ENCODE measurements around the gene NCOR2.

NCOR2 gene

DNA sequence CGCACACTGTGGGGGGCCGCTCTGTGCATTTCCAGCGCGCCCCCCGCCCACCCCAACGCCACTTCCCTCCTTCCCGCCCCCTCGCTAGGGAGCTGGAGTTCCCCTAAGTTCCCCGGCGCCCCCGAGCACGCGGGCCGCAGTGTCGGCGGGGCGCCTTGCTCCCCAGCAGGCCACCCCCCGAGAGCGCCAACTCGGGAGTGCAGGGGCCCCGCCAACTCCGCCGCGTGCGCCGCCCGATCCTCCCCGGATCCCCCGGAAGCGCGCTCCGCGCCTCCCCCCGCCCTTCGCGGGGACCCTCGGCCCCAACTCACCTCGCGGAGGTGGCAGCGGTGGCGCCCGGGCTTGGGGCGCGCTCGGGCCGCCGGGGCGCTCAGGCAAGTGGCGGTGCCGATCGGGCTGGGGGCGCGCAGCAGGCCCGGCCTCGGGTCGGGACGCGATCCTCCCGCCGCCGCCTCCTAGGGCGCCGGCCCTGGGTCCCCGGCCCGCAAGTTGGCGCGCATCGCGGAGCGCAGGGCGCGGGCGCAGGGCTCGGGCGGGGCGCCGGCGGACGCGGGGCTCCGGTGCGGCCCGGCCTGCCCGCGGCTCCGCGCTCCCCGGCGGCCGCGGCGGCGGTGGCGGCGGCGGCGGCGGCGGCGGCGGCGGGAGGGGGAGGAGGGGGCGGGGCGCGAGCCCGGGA, at the start of gene NCOR2:
TSS of gene NCOR2 (minus strand) at position 616 of the 676 bp plus-strand sequence. CDS start 72,361 bp downstream, outside the sequence.
- DNase-seq (ENCODE audit: low read depth in 2 of 2, low spot score in 1 of 2), result peak; percentile 15 to 45

DNA sequence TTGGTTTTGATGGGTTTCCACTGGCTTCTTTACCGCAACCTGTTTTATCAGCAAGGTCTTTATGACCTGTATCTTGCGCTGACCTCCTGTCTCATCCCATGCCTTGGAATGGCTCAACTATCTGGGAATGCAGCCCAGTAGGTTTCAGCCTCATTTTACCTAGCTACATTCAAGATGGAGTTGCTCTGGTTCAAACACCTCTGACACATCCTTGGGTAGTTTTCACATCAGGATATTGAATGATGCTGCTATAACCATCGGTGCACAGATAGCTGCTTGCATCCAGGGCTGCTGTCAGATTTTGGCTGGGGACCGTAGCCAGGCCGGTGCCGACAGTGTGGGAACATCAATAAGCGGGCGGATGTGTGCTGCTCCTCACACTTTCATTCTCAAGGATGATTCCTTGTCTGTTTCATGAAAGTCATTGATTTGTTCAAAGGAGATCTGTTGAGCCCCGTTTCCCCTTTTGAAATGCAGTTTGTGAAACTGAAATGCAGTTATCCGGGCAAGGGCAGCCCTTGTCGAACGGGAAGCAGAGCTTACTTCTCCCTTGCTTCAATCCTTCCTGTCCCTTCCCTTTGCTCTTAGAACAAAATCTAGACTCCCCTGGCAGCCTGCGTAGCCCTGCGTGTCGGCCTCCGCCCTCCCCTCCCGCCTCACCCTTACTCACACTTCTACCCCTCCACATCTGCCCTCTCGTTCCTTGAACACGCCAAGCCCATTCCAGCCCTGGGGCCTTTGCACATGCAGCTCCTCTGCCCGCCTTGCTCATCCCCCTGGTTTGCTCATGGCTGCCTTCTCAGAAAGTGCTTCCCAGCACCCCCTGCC, 49.2 kb upstream of the NCOR2 start:
- no peak for DNase-seq (ENCODE audit: low read depth in 2 of 2, low spot score in 1 of 2)

DNA sequence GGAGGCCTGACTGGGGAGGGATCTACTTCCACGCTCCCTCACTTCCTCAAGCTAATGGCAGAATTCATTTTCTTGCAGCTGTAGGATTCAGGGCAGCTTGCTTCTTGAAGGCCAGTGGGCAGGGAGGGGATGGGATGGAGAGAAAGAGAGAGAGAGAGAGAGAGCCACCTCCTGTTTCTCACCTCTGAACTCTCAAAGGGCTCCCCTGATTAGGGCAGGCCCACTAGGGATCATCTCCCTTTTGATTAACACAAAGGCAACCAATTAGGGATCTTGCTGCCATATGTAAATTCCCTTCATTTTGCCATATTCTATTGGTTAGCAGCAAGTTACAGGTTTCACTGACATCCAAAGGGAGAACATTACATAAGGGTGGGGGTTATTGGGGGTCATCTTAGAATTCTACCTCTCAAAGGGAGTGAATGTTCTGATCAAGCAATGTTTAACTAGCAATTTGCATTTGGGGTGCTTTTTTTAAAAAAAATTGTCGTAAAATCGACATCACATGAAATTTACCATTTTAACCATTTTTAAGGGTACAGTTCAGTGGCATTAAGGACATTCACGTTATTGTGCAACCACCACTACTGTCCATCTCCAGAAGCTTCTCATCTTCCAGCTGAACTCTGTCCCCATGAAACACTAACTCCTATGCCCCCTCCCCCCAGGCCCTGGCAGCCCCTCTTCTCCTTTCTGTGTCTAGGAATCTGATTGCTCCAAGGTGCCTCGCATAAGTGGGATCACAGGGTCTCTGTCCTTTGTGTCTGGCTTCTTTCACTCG, 47.3 kb upstream of the NCOR2 start:
- DNase-seq (ENCODE audit: low read depth in 2 of 2, low spot score in 1 of 2), result no peak

DNA sequence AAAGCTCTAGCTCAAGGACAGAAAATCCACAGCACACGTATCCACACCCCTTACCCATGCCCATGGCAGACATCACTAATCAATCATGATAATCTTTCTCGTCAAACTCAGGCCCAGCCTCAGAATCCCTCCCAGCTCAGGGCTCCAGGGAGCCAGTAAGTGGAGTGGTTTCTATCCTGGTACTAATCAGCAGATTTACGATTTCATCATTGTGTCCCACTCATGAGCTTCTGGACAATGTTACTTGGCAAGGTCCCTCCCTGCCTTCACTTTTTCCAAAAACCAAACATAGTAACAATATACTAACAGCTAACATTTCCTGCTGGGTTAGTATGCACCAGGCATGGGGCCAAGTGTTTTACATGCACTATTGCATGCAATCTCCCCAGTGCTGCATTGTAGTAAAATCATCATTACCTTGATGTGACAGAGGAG, 45.8 kb upstream of the NCOR2 start:
- no peak for DNase-seq (ENCODE audit: low read depth in 2 of 2, low spot score in 1 of 2)

DNA sequence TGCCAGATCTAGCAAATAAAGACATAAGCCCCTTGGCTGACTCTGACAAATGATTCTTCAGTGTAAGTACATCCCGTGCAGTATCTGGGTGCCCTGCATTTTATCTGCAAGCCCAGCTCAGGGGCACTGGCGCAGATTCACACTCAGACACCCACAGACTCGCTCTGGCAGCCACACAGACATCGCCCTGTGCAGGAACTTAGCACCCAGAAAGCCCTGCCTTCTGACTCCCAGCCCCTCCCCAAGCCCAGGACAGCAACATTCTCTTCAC, 44.9 kb upstream of the NCOR2 start:
- DNase-seq (ENCODE audit: low read depth in 2 of 2, low spot score in 1 of 2), result no peak

DNA sequence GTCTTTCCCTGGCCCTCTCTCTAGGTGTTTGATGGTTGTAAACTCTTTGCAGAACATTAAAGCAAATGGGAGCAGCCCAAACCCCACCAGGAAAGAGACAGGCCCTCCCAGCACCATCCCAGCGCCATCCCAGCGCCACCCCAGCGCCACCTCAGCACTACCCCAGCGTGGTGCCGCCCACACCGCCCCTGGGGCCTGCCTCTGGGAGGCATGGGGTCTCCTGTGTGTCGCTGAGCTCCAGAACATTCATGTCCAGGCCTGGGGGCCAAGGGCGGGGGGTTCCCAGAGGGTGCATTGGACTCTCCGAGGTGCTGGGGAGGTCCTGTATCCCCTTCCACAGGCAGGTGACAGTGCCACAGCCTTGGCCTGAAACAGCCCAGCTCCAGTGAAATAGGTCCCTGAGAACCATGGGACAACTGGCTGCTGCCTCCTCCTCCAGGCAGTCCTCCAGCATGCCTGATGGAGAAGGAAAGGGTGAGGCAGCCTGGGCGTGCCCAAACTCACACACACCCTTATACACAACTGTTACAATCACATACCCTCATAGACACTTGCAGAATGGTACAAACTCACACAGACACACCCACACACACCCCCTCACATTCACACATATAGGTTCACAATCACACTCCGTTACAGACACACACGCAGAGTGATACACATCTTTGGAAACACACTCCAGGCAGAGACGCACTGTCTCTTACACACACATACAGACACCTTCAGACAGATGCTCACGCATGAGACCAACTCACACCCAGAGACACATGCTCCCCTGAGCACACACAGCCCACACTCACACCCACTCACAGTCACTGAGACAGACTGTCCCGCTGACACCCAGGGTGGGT, 44.4 kb upstream of the NCOR2 start:
- no peak for DNase-seq (ENCODE audit: low read depth in 2 of 2, low spot score in 1 of 2)

DNA sequence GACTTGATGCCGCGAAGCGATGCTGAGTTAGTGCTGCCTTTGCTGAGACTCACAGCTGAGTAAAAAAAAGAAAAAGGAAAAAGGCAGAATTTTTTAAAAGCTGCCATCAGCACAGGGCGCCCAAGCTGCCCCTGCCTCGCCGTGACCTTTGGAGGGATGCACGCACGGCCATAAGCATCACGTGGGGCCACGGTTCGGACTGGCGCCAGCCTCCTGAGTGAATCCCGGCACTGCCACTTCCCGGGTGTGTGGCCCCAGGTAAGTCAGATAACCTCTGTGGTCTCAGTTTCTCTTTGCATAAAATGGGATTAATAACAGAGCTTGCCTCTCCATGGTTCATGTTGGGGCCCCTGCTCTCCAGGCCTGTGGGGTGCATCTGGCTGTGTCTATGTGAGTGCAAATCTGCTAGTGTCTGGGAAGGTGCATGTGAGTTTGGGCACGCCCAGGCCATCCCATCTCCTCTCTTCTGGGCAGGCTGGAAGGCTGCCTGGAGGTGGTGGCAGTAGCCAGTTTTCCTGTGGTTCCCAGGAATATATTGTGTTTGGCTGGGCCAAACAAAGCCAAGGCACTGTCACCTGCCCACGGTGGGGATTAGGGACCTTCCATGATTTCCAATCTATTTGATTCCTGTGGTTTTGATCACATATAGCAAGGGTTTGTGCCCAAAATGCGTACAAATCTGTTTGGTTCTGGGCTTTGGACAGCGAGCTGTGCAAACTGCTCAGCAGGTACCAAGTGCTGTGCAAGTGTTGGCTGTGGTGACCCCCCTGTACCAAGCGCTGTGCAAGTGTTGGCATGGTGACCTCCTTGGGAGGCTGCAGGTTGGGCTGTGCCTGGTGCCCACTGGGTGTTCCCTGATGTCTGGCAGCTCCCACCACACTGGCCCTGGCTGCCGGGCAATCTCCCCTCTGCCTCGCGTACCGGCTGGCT, 43.5 kb upstream of the NCOR2 start:
- no peak for DNase-seq (ENCODE audit: low read depth in 2 of 2, low spot score in 1 of 2)

DNA sequence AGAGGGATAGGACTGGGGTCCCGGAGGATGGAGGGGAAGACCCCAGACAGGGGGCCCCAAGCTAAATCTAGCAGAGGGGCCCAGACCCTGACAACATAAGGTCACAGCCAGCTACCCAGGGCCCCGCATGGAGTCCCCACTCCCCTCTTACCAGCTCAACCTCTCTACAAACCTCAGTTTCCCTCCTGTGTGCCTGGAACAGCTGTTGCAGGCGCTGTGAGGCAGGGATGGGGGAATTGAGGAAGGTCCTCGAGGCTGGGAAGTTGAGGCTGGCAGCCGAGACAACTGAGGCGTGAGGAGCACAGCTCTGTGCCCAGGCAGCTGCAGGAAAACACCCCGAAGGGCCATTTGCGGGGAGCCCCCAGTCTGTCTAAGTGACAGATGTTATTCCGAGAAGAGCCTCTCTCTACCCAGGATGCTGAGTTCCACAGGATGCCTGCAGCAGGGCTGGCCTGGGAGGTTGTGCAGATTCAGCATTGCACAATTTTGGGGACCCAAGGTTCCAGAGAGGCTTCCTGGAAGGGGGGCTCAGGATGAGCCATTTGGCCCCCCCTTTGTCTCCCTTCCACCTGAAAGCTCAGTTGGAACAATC, 42.7 kb upstream of the NCOR2 start:
- no peak for DNase-seq (ENCODE audit: low read depth in 2 of 2, low spot score in 1 of 2)

DNA sequence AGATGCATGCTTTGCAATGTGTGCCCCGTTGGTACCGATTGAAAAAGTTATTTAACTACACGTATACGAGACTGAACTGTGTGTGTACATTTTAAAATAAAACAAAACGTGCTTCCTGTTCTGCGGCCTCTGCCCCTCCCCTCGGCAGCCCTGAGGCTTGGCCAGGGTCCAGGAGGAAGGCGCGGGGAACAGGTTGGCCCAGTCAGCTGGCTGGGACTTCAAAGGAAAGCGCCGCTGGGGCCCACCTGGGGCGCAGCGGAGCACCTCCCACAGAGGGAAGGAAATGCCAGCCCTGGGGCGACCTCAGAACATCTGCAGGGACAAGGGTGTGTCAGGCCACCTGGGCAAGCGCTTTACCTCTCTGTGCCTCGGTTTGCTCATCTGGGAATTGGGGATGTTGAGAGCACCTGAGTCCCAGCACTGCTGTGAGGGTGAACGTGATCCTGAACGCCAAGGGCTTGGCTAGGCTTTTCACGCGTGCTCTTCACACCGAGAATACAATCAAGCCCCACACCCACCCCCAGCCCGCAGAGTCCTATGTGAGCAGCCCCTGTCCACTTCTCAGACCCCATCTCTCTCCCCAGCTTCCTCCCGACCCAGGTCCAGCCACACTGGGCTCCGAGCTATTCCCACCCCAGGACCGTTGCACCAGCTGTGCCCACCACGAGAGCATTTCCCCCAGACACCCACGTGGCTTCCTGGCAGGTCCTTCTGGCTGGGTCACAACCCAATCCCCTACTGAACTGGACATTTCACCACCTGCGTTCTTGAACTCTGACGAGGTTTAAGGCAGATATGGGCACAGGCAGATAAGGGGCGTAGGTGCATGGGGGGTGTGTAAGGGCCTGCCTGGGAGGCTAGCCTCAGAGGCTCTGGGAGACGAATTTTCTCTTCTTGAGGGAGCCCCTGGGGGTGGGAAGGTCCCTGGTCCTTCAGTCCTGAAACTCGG, 41.9 kb upstream of the NCOR2 start:
- DNase-seq (ENCODE audit: low read depth in 2 of 2, low spot score in 1 of 2), result peak; percentile 51 to 55

DNA sequence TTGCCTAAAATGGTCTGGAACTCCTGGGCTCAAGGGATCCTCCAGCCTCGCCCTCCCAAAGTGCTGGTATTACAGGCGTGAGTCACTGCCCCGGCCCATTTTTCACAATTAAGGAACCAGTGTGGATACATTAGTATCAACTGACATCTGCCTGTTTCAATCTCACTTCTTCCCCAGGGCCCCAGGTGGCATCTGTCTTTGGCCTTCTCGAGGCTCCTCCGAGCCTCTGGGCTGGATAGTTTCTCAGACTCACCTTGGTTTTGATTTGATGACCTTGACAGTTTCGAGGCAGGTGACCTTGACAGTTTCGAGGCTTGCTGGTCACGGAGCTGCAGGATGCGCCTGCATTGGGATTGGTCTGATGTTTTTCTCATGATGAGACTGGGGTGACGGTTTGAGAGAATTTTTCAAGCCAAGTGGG, 41.0 kb upstream of the NCOR2 start:
- DNase-seq (ENCODE audit: low read depth in 2 of 2, low spot score in 1 of 2), result no peak

DNA sequence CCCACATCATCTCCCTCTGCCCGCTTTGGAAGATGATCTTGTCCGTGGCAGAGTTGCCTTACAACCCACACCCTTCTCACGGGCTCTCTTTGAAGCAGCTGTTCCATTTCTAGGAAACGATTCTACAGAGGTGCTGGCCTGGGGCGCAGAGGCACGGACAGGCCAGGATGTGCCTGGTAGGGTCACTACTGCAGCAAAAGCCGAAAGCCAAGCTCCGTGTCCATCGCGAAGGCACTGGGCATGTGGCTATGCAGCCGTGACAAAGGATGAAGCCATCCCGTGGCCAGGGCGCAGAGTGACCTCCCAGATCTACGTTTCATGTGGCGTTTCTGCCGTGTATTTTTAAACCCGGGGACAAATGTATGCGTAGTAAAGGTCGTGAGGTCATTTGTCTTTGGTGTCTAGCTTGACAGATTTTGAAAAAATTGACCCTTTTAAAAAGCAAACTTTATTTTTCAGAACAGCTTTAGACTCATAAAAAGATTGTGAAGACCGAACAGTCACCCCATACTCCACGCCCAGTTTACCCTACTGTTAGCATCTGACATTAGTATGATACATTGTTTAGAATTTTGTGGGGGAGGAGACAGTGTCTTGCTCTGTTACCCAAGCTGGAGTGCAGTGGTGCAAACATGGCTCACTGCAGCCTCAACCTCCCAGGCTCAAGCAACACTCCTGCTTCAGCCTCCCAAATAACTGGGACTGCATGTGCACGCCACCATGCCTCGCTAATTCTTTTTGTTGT, 40.4 kb upstream of the NCOR2 start:
- DNase-seq (ENCODE audit: low read depth in 2 of 2, low spot score in 1 of 2), result no peak

DNA sequence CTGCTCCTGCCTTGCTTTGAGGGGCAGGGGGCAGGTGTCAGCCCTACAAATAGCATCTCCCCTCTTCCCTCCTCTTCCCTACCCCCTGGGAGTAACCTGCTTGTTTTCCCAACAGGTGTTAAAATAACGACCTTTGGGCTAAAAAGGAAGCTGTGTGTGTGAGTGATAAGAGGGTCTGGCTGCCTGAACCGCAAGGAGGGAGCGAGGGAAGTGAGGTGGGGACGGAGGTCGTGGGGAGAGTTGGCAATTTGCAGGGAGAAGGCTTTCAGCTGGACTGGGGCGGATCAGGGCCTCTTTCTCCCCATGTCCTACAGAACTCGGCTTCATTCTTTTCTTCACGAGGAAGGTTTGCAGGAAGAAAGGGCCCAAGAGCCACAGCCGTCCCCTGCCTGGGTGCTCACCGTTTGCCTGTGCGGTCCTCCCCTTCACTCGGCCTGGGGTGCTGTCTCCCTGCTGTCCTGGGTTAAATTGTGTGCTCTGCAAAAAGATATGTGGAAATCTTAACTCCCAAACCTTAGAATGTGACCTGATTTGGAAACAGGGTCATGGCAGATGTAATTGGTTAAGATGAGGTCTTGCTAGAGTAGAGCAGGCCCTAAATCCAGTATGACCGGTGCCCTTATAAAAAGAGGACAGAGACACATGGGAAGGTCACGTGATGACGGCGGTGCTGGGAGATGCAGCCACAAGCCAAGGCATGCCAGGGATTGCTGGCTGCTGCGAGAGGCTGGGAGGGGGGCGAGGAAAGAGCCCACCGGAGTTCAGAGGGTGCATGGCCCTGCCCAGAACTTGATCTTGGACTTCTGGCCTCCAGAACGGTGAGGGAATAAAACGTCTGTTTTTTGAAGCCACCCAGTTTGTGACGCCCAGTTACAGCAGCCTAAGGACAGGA, 38.7 kb upstream of the NCOR2 start:
- DNase-seq (ENCODE audit: low read depth in 2 of 2, low spot score in 1 of 2), result no peak

DNA sequence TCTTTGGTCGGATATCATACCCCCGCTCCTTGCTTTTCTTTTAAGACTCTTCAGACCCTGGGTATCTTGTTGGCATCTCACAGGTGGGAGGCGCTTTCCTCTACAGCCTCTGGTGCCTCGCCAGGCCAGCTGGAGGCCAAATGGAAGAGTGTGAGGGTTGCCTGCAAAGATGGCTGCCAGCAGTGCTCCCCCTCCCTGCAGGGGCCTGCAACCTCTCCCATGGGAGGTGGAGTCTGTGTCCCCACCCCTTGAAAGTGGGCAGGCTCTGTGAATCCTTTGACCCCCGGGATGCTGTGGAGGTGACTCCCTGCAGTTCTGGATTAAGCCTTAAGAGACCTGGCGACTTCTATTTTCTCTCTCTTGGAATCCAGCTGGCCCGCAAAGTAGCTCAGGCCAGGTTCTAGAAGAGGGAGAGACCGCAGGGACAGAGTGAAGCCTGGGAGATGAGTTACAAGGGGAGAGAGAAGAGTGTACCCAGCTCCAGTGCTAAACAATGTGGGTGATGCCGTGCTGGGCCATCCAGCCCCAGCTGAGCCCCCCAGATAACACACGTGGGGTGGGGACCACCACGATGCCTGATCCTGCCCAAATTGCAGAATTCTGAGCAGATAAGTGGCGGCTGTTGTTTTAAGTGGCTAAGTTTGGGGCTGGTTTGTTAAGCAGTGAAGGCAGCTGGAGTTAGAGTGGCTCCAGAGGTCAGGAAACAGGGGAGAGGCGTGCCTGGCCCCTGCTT, 37.9 kb upstream of the NCOR2 start:
- no peak for DNase-seq (ENCODE audit: low read depth in 2 of 2, low spot score in 1 of 2)

DNA sequence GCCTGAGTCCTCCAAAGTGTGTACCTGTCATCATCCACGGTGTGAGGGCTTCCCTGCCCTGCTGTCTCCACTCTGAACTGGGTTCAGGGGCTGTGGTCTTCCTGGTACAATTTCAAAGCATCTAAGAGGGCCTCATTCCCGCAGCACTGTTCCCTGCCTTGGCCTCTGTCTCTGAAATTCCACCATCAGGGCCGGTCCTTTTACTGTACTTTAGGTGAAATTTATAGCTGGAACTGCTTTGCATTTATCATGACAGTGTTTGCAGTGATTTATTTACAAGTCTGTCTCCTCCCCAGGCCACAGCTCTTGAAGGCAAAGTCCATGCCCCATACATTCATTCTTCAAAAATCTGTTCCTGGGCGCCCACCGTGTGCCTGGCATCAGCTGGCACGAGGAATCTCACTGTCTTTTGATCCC, 36.9 kb upstream of the NCOR2 start:
- no peak for DNase-seq (ENCODE audit: low read depth in 2 of 2, low spot score in 1 of 2)

DNA sequence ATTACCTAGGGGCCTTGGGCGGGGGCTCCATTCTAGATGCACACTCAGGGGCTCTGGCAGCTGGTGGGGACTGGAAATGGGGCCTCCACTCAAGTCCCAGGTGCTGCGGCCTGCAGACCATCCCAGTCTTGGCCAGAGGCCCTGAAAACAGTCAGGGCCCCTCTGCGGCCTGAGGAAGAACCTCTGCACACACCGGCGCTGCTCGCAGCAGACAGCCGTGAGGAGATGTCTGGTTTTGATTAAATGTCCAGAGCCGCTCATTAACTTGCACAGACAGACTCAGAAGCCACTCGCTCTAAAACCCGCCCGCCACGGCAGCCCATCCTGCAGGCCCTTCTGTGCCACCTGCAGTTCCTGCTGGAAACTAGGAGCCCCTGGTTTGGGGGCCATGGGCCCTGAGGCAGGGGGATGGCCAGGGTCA, 36.4 kb upstream of the NCOR2 start:
- DNase-seq (ENCODE audit: low read depth in 2 of 2, low spot score in 1 of 2), result no peak

DNA sequence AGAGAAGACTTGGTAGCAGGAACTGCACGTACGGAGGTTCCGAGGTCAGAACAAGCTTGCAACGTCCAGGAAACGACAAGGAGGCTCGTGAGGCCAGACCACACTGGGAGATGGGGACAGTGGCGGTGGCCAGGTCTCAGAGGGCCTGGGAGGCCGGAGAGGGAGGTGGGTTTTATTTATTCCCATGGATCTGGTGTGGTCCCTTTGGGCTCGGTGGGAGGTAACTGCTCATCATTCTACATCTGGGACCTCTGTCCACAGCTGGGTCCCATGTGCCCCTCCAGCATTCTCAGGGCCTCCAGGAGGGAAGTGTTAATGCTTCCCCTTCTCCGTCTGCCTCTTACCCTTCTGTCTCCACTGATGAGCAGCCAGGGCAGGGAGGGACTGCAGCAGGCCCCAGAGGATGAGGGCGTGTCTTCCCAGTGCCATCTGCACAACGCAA, 35.7 kb upstream of the NCOR2 start:
- DNase-seq (ENCODE audit: low read depth in 2 of 2, low spot score in 1 of 2), result no peak
